Mesendoderm (in vitro differentiated cells): ENCODE measurements around the gene LGALS7.
"Not testable (repeated sequence)": the region's sequence is repeated elsewhere in the genome, so short reads cannot be mapped to it uniquely, and the experiment has no call there.

Source experiments
- DNase-seq: peaks from one replicate; pipeline ENCODE4 v3.0.0; 2013
- H2AK5ac ChIP-seq: 2 replicates; pipeline ENCODE4 v1.6.1; 2013; ENCODE audit warnings: low read length, inconsistent platforms
- H2BK120ac ChIP-seq: 2 replicates; pipeline ENCODE4 v1.6.1; 2013; ENCODE audit warnings: low read depth, mild to moderate bottlenecking, low read length, moderate library complexity, mixed read lengths
- H2BK15ac ChIP-seq: replicated peaks from 2 replicates; pipeline ENCODE4 v1.6.1; 2013; ENCODE audit warnings: low read depth, mild to moderate bottlenecking, moderate library complexity
- H2BK5ac ChIP-seq: 2 replicates; pipeline ENCODE4 v1.6.1; 2013; ENCODE audit warnings: low read length, inconsistent platforms
- H3K18ac ChIP-seq: 2 replicates; pipeline ENCODE4 v1.6.1; 2013; ENCODE audit warnings: mild to moderate bottlenecking, low read length, mixed read lengths
- H3K23ac ChIP-seq: one replicate; pipeline ENCODE4 v1.6.1; 2013; ENCODE audit warnings: low read length
- H3K27ac ChIP-seq: 2 replicates; pipeline ENCODE4 v1.5.1; 2013; ENCODE audit warnings: low read depth, mild to moderate bottlenecking, inconsistent platforms, low read length, moderate library complexity
- H3K27me3 ChIP-seq: 2 replicates; pipeline ENCODE4 v1.6.1; 2013; ENCODE audit warnings: low read length, control low read depth, mild to moderate bottlenecking, inconsistent platforms; ENCODE audit not compliant: insufficient read depth, poor library complexity
- H3K36me3 ChIP-seq: 2 replicates; pipeline ENCODE4 v1.6.1; 2013; ENCODE audit warnings: low read length, inconsistent platforms; ENCODE audit not compliant: control insufficient read depth, insufficient read depth
- H3K4ac ChIP-seq: one replicate; pipeline ENCODE4 v1.6.1; 2013; ENCODE audit warnings: low read depth, mild to moderate bottlenecking, low read length, moderate library complexity
- H3K4me1 ChIP-seq: 2 replicates; pipeline ENCODE4 v1.6.1; 2013; ENCODE audit warnings: low read depth, low read length, inconsistent platforms; ENCODE audit not compliant: control insufficient read depth
- H3K4me2 ChIP-seq: 2 replicates; pipeline ENCODE4 v1.6.1; 2013; ENCODE audit warnings: low read length
- H3K4me3 ChIP-seq: 2 replicates; pipeline ENCODE4 v1.5.1; 2013; ENCODE audit warnings: mild to moderate bottlenecking, low read length
- H3K56ac ChIP-seq: one replicate; pipeline ENCODE4 v1.6.1; 2013; ENCODE audit warnings: low read length
- H3K79me1 ChIP-seq: 2 replicates; pipeline ENCODE4 v1.6.1; 2013; ENCODE audit warnings: low read length, inconsistent platforms
- H3K79me2 ChIP-seq: 2 replicates; pipeline ENCODE4 v1.6.1; 2013; ENCODE audit warnings: mild to moderate bottlenecking, low read length; ENCODE audit not compliant: control insufficient read depth, insufficient read depth
- H3K9ac ChIP-seq: 2 replicates; pipeline ENCODE4 v1.6.1; 2013; ENCODE audit warnings: low read length, inconsistent platforms
- H4K5ac ChIP-seq: one replicate; pipeline ENCODE4 v1.6.1; 2013; ENCODE audit warnings: low read length
- H4K8ac ChIP-seq: one replicate; pipeline ENCODE4 v1.6.1; 2013; ENCODE audit warnings: low read depth, mild to moderate bottlenecking, control low read depth, low read length, moderate library complexity
- whole genome bisulfite sequencing: extraction: QIAGEN DNeasy Blood & Tissue Kit; methylation state at CpG from one replicate; pipeline ENCODE4 v1.1.7; 2013; ENCODE audit warnings: low lambda C conversion rate, missing lambda C conversion rate; ENCODE audit not compliant: insufficient coverage; ENCODE audit errors: extremely low coverage; 5-methylcytosine and 5-hydroxymethylcytosine counted together

The LGALS7 gene

DNA sequence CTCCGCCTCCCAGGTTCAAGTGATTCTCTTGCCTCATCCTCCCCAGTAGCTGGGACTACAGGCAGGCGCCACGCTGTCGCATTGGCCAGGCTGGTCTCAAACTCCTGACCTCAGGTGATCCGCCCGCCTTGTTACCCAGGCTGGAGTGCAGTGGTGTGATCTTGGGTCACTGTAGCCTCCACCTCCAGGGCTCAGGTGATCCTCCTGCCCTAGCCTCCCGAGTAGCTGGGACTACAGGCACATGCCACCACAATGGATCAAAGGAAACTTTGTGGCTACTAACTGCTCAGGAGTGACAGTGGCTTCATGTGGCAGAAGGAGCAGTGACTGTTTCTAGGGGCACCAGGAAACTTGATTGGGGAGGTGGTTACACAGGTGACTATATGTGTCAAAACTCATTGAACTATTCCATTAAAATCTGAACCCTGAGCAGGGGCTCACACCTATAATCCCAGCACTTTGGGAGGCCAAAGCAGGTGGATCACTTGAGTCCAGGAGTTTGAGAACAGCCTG, 11.9 kb upstream of the LGALS7 start:
- H3K18ac ChIP-seq: no peak overlapping the region
- no CpG with 5 or more reads among the region's 7 CpGs for WGBS
- no peak overlapping the region for H3K4ac ChIP-seq
- no peaks in the 10 kb centered on the region for H3K79me1 ChIP-seq
- no peak overlapping the region for H3K23ac ChIP-seq
- no peak overlapping the region for H2AK5ac ChIP-seq
- no peak overlapping the region for H3K27ac ChIP-seq
- H3K56ac ChIP-seq: no peak overlapping the region
- no peak overlapping the region for H3K9ac ChIP-seq
- no peak overlapping the region for H3K4me2 ChIP-seq
- no peak for DNase-seq
- H2BK15ac ChIP-seq: no peak overlapping the region
- H2BK120ac ChIP-seq: no peak overlapping the region
- H4K5ac ChIP-seq: no peak overlapping the region
- no peaks in the 10 kb centered on the region for H3K4me1 ChIP-seq
- H3K27me3 ChIP-seq: no peaks in the 10 kb centered on the region
- H4K8ac ChIP-seq: no peak overlapping the region
- H3K79me2 ChIP-seq: no peaks in the 10 kb centered on the region
- H3K4me3 ChIP-seq: no peak overlapping the region
- H3K36me3 ChIP-seq: no peaks in the 10 kb centered on the region
- no peak overlapping the region for H2BK5ac ChIP-seq

DNA sequence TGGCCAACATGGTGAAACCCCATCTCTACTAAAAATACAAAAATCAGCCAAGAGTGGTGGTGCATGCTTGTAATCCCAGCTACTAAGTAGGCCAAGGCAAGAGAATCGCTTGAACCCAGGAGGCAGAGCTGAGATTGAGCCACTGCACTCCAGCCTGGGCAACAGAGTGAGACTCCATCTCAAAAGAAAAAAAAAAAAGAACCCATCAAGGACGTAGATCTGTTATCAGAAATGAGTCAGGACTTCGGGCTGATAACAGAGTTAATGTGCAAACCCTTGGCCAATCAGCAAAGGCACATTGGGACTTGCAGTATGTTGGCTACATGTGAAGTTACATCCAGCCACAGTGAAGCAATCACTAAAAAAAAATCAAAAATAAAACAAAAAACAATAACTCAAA, 10.9 kb upstream of the LGALS7 start:
- H3K4me3 ChIP-seq: no peak overlapping the region
- no peak overlapping the region for H3K4ac ChIP-seq
- no peak overlapping the region for H3K56ac ChIP-seq
- H2BK15ac ChIP-seq: no peak overlapping the region
- H3K23ac ChIP-seq: no peak overlapping the region
- H3K27me3 ChIP-seq: no peaks in the 10 kb centered on the region
- H3K9ac ChIP-seq: no peak overlapping the region
- no CpG with 5 or more reads among the region's 3 CpGs for WGBS
- H3K18ac ChIP-seq: no peak overlapping the region
- H3K4me2 ChIP-seq: no peak overlapping the region
- H2BK5ac ChIP-seq: no peak overlapping the region
- DNase-seq: peak; percentile 18
- H2AK5ac ChIP-seq: no peak overlapping the region
- H2BK120ac ChIP-seq: no peak overlapping the region
- no peak overlapping the region for H4K8ac ChIP-seq
- H3K79me2 ChIP-seq: no peaks in the 10 kb centered on the region
- H3K27ac ChIP-seq: no peak overlapping the region
- no peaks in the 10 kb centered on the region for H3K4me1 ChIP-seq
- H3K36me3 ChIP-seq: no peaks in the 10 kb centered on the region
- no peaks in the 10 kb centered on the region for H3K79me1 ChIP-seq
- no peak overlapping the region for H4K5ac ChIP-seq

DNA sequence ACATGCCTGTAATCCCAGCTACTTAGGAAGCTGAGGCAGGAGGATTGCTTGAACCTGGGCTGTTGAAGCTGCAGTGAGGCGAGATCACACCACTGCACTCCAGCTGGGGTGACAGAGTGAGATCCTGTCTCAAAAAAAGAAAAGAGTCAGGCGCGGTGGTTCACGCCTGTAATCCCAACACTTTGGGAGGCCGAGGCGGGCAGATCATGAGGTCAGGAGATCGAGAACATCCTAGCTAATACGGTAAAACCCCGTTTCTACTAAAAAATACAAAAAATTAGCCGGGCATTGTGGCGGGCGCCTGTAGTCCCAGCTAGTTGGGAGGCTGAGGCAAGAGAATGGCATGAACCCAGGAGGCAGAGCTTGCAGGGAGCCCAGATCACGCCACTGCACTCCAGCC, 8.9 kb upstream of the LGALS7 start:
- H2AK5ac ChIP-seq, H3K4me1 ChIP-seq, H3K79me1 ChIP-seq, H4K5ac ChIP-seq, H3K18ac ChIP-seq, H3K36me3 ChIP-seq, H3K9ac ChIP-seq, H3K23ac ChIP-seq, H3K4me3 ChIP-seq, H3K4ac ChIP-seq, H2BK15ac ChIP-seq, H3K27me3 ChIP-seq, H4K8ac ChIP-seq, H2BK5ac ChIP-seq, H2BK120ac ChIP-seq, DNase-seq, H3K27ac ChIP-seq, H3K79me2 ChIP-seq, H3K4me2 ChIP-seq, H3K56ac ChIP-seq: not testable (repeated sequence)
- WGBS: no CpG with 5 or more reads among the region's 13 CpGs

DNA sequence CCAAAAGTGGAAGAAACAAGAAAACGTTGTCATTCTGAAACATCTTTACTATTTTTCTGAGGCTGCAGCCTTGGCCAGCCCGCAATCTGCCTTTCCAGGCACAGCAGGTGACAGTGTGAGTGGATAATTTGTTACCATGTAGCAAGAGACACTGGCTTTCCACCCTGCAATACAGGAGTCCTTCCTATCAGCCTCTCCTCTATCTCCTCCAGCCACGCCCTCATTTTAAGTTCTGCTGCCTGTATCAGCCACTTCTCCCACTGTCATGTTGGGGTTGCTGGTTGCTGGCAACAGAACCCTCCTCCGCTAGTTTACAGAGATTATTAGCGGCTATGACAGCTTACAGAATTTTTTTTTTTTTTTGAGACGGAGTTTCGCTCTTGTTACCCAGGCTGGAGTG, 7.7 kb upstream of the LGALS7 start:
- no peak overlapping the region for H3K56ac ChIP-seq
- no peak overlapping the region for H4K5ac ChIP-seq
- no peak overlapping the region for H2BK5ac ChIP-seq
- no peak overlapping the region for H3K4ac ChIP-seq
- no peak overlapping the region for H4K8ac ChIP-seq
- no peak overlapping the region for H3K9ac ChIP-seq
- H3K18ac ChIP-seq: no peak overlapping the region
- H2BK15ac ChIP-seq: no peak overlapping the region
- WGBS: no CpG with 5 or more reads among the region's 7 CpGs
- H3K4me3 ChIP-seq: no peak overlapping the region
- no peaks in the 10 kb centered on the region for H3K27me3 ChIP-seq
- H2AK5ac ChIP-seq: no peak overlapping the region
- H3K79me2 ChIP-seq: no peaks in the 10 kb centered on the region
- H3K36me3 ChIP-seq: no peaks in the 10 kb centered on the region
- H3K4me1 ChIP-seq: no peaks in the 10 kb centered on the region
- no peak overlapping the region for H2BK120ac ChIP-seq
- no peaks in the 10 kb centered on the region for H3K79me1 ChIP-seq
- no peak overlapping the region for H3K27ac ChIP-seq
- no peak overlapping the region for H3K4me2 ChIP-seq
- H3K23ac ChIP-seq: no peak overlapping the region
- no peak for DNase-seq

DNA sequence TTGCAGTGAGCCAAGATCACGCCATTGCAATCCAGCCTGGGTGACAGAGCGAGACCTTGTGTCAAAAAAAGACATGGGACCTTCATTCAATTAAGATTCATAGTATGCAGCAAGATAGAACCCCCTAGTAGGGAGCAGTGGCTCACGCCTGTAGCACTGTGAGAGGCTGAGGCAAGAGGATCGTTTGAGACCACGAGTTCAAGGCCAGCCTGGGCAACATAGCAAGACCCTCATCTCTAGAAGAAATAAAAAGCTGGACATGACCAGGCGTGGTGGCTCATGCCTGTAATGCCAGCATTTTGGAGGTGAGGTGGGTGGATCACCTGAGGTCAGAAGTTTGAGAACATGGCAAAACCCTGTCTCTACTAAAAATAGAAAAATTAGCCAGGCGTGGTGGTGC, 7.1 kb upstream of the LGALS7 start:
- Histone ChIP-seq H3K4me2 (no peak overlapping the region), H2AK5ac (no peak overlapping the region), H3K23ac (no peak overlapping the region), H3K27me3 (no peaks in the 10 kb centered on the region), H3K4me3 (no peak overlapping the region), H3K4ac (no peak overlapping the region), H3K9ac (no peak overlapping the region), H3K27ac (no peak overlapping the region), H2BK15ac (no peak overlapping the region), H4K5ac (no peak overlapping the region), H2BK5ac (no peak overlapping the region), H3K56ac (no peak overlapping the region), H3K79me2 (no peaks in the 10 kb centered on the region), H3K79me1 (no peaks in the 10 kb centered on the region), H3K36me3 (no peaks in the 10 kb centered on the region), H2BK120ac (no peak overlapping the region), H4K8ac (no peak overlapping the region), H3K4me1 (no peaks in the 10 kb centered on the region), H3K18ac (no peak overlapping the region)
- DNase-seq: no peak
- no CpG with 5 or more reads among the region's 7 CpGs for WGBS

DNA sequence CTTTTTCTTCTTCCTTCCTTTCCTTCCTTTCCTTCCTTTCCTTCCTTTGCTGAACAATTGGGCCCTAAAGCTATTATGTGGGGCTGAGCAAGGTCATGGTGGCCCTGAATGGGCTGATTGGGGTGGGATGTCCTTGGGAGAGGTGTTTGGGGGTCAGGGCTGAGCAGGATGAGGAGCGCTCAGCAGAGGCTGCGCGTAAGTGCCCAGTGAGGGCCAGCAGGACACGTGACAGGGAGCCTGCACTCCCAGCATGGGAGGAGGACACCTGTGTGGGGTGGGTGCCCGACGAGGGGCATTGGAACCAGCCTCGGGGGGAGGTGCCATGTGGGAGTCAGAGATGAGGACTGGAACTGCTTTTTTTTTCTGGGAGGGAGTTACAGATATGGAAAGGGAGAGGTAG, 5.4 kb upstream of the LGALS7 start:
- no peak overlapping the region for H2BK120ac ChIP-seq
- no peaks in the 10 kb centered on the region for H3K4me1 ChIP-seq
- WGBS: no CpG with 5 or more reads among the region's 7 CpGs
- no peak overlapping the region for H2BK5ac ChIP-seq
- H2AK5ac ChIP-seq: no peak overlapping the region
- H3K18ac ChIP-seq: no peak overlapping the region
- H3K79me1 ChIP-seq: no peaks in the 10 kb centered on the region
- H4K8ac ChIP-seq: no peak overlapping the region
- H3K4me3 ChIP-seq: no peak overlapping the region
- H3K4ac ChIP-seq: no peak overlapping the region
- H2BK15ac ChIP-seq: no peak overlapping the region
- no peak overlapping the region for H3K56ac ChIP-seq
- H3K27me3 ChIP-seq: no peaks in the 10 kb centered on the region
- H4K5ac ChIP-seq: no peak overlapping the region
- no peak overlapping the region for H3K27ac ChIP-seq
- no peak for DNase-seq
- no peak overlapping the region for H3K9ac ChIP-seq
- H3K36me3 ChIP-seq: no peaks in the 10 kb centered on the region
- H3K79me2 ChIP-seq: no peaks in the 10 kb centered on the region
- H3K4me2 ChIP-seq: no peak overlapping the region
- no peak overlapping the region for H3K23ac ChIP-seq
